SH-SY5Y (cell line): ENCODE results near the gene RASL10A.

Source experiments
- GATA2 ChIP-seq: IDR thresholded peaks from 2 replicates; pipeline ENCODE4 v1.6.1; 2011; ENCODE audit warnings: mild to moderate bottlenecking, low read depth, low read length
- GATA3 ChIP-seq: IDR thresholded peaks from 2 replicates; pipeline ENCODE4 v1.6.1; 2011; ENCODE audit warnings: low read depth, mild to moderate bottlenecking, low read length, moderate library complexity

- TF ChIP-seq GATA3 = no peak
- no peak for TF ChIP-seq GATA2
Measured at GRCh38 chr22:29330753-29331152, 15.3 kb upstream of the RASL10A start.
